NCI-H748 treated with DMSO at 0.1 percent for 48 hours (cell line): ENCODE results near the gene ZSCAN2.
A peak's percentile ranks its signal among the peaks of the same experiment; 100 is the strongest.
"Not testable (repeated sequence)": the region's sequence is repeated elsewhere in the genome, so short reads cannot be mapped to it uniquely, and the experiment has no call there.

Experiments used
- DNase-seq: peaks from one replicate; lab custom pipeline; 2025; lab: John Stamatoyannopoulos, UW

The ZSCAN2 gene

GRCh38 chr15:84600687-84601554 lies at the start of gene ZSCAN2:
Gene ZSCAN2 (plus strand): TSS chr15:84601009. CDS start chr15:84603928, 2,919 bp downstream.
- DNase-seq = peak; percentile 79

- not testable (repeated sequence) for DNase-seq
Observed at GRCh38 chr15:84551624-84552023, 49.2 kb upstream of the ZSCAN2 start.

GRCh38 chr15:84552896-84553295 lies 47.9 kb upstream of the ZSCAN2 start:
- DNase-seq = no peak

- DNase-seq = not testable (repeated sequence)
Observed at GRCh38 chr15:84556690-84557089, 44.1 kb upstream of the ZSCAN2 start.

GRCh38 chr15:84568021-84568420 lies 32.8 kb upstream of the ZSCAN2 start:
- DNase-seq = not testable (repeated sequence)

GRCh38 chr15:84570164-84570735 lies 30.6 kb upstream of the ZSCAN2 start:
- no peak for DNase-seq

- no peak for DNase-seq
Observed at GRCh38 chr15:84572231-84572630, 28.6 kb upstream of the ZSCAN2 start.

GRCh38 chr15:84575493-84575892 lies 25.3 kb upstream of the ZSCAN2 start:
- DNase-seq = no peak

GRCh38 chr15:84577891-84578290 lies 22.9 kb upstream of the ZSCAN2 start:
- DNase-seq = not testable (repeated sequence)

- not testable (repeated sequence) for DNase-seq
Observed at GRCh38 chr15:84579261-84579721, 21.5 kb upstream of the ZSCAN2 start.

- not testable (repeated sequence) for DNase-seq
Observed at GRCh38 chr15:84581676-84582428, 19.0 kb upstream of the ZSCAN2 start.

GRCh38 chr15:84582583-84583157 lies 18.1 kb upstream of the ZSCAN2 start:
- DNase-seq = no peak

GRCh38 chr15:84583921-84584320 lies 16.9 kb upstream of the ZSCAN2 start:
- not testable (repeated sequence) for DNase-seq

- no peak for DNase-seq
Observed at GRCh38 chr15:84586696-84587095, 14.1 kb upstream of the ZSCAN2 start.

- peak; percentile 20 for DNase-seq
Observed at GRCh38 chr15:84588053-84588874, 12.5 kb upstream of the ZSCAN2 start.

GRCh38 chr15:84590406-84590805 lies 10.4 kb upstream of the ZSCAN2 start:
- DNase-seq = no peak

- no peak for DNase-seq
Observed at GRCh38 chr15:84591815-84592214, 9.0 kb upstream of the ZSCAN2 start.

- DNase-seq = no peak
Observed at GRCh38 chr15:84594617-84595290, 6.1 kb upstream of the ZSCAN2 start.

GRCh38 chr15:84595660-84596059 lies 5.1 kb upstream of the ZSCAN2 start:
- no peak for DNase-seq

- DNase-seq = no peak
Observed at GRCh38 chr15:84597296-84597695, 3.5 kb upstream of the ZSCAN2 start.

GRCh38 chr15:84598250-84598649 lies 2.6 kb upstream of the ZSCAN2 start:
- DNase-seq = no peak
